AG04449 (cell line): ENCODE results near the gene SLC36A2.

ENCODE experiments used
- CTCF ChIA-PET: fragments of 350-600 bp; formaldehyde crosslinking; extraction: SDS; loops from one replicate; lab custom pipeline; 2021; ENCODE audit warnings: antibody characterized with exemption; lab: Yijun Ruan, JAX
- POLR2A ChIA-PET: fragments of 400-600, 350-600 bp; formaldehyde crosslinking; extraction: SDS; loops from one replicate; lab custom pipeline; 2020; ENCODE audit warnings: antibody characterized with exemption, inconsistent platforms; lab: Yijun Ruan, JAX
- DNase-seq: peaks from one replicate; pipeline ENCODE4 v3.0.0-alpha.2; 2010; ENCODE audit warnings: low read depth, low spot score
- H3K4me3 ChIP-seq: 2 replicates; pipeline ENCODE4 v1.5.1; 2011; ENCODE audit warnings: low read depth, mild to moderate bottlenecking, control low read depth, low read length
- TF ChIP-seq, protein P1 (sequence below): IDR thresholded peaks from one replicate; pipeline ENCODE4 v1.5.1; 2011; ENCODE audit warnings: mild to moderate bottlenecking, moderate library complexity, low read length, control low read depth, inconsistent platforms; ENCODE audit not compliant: insufficient read depth; ENCODE audit errors: missing control alignments

Gene SLC36A2

GRCh38 chr5:151284392-151284967 is 62.9 kb downstream of the SLC36A2 start:
- CTCF ChIA-PET: no interaction called here
- no peak for DNase-seq
- POLR2A ChIA-PET: no interaction called here
- no peak overlapping the region for H3K4me3 ChIP-seq
- TF ChIP-seq, protein P1, sequence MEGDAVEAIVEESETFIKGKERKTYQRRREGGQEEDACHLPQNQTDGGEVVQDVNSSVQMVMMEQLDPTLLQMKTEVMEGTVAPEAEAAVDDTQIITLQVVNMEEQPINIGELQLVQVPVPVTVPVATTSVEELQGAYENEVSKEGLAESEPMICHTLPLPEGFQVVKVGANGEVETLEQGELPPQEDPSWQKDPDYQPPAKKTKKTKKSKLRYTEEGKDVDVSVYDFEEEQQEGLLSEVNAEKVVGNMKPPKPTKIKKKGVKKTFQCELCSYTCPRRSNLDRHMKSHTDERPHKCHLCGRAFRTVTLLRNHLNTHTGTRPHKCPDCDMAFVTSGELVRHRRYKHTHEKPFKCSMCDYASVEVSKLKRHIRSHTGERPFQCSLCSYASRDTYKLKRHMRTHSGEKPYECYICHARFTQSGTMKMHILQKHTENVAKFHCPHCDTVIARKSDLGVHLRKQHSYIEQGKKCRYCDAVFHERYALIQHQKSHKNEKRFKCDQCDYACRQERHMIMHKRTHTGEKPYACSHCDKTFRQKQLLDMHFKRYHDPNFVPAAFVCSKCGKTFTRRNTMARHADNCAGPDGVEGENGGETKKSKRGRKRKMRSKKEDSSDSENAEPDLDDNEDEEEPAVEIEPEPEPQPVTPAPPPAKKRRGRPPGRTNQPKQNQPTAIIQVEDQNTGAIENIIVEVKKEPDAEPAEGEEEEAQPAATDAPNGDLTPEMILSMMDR: no peak

DNA sequence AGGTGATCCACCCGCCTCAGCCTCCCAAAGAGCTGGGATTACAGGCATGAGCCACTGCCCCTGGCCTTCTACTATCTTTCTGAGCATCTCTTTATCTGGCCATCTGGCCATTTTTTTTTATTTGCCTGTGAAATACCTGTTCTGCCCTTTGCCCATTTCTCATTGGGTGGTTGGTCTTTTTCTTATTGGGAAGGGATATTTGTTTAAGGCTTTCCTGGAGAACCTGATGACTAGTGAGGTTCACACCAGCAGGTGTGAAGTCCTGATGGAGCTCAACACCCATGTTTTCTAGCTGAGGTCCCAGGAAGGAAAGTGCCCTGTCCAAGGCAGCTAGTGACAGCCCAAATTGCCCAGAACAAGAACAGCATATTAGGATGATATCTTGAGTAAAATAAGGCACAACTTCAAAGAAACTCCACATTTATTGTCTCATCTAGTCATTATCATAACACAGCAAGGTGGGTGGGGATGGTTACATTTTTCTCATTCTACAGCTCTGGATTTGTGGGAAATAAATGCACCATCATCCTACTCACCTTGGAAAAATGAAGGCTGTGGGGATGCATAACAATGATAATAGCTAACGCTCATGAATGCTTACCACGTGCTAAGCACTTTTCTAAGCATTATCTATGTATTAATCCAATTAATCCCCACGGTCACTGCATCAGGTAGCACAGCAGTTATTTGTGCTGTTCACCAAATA is 64.1 kb downstream of the SLC36A2 start:
- ChIA-PET CTCF (interaction anchor here (1.5 kb wide), 1 partner anchor 168 kb away, joined by 4 read pairs; no protein-coding TSS in a partner anchor), POLR2A (no interaction called here)
- H3K4me3 ChIP-seq: no peak overlapping the region
- DNase-seq: no peak
- TF ChIP-seq, protein P1: no peak

- CTCF ChIA-PET: interaction anchor here (1.3 kb wide), 1 partner anchor 35 kb away, joined by 3 read pairs; no protein-coding TSS in a partner anchor
- no peak for DNase-seq
- H3K4me3 ChIP-seq: no peak overlapping the region
- TF ChIP-seq, protein P1: no peak
- POLR2A ChIA-PET: no interaction called here
Measured at GRCh38 chr5:151281001-151281639, 66.2 kb downstream of the SLC36A2 start.

- H3K4me3 ChIP-seq: no peak overlapping the region
- DNase-seq: no peak
- ChIA-PET POLR2A (no interaction called here), CTCF (no interaction called here)
- TF ChIP-seq, protein P1: no peak
Measured at GRCh38 chr5:151280443-151280842, 66.9 kb downstream of the SLC36A2 start.

- CTCF ChIA-PET: no interaction called here
Measured at GRCh38 chr5:151278845-151279244, 68.5 kb downstream of the SLC36A2 start.

More at GRCh38 chr5:151278845-151279244, 68.5 kb downstream of the SLC36A2 start:
- POLR2A ChIA-PET: no interaction called here
- TF ChIP-seq, protein P1: no peak
- no peak for DNase-seq
- H3K4me3 ChIP-seq: no peak overlapping the region
